Skeletal muscle cell (primary cell): ENCODE data around the gene RING1.

Experiments
- DNase-seq: peaks from one replicate; pipeline ENCODE4 v3.0.0-alpha.2; 2010; ENCODE audit warnings: low read depth
- H3K4me3 ChIP-seq: 2 replicates; pipeline ENCODE4 v1.5.1; 2011; ENCODE audit warnings: low read depth, mild to moderate bottlenecking, control low read depth, low read length, moderate library complexity

Gene RING1

DNA sequence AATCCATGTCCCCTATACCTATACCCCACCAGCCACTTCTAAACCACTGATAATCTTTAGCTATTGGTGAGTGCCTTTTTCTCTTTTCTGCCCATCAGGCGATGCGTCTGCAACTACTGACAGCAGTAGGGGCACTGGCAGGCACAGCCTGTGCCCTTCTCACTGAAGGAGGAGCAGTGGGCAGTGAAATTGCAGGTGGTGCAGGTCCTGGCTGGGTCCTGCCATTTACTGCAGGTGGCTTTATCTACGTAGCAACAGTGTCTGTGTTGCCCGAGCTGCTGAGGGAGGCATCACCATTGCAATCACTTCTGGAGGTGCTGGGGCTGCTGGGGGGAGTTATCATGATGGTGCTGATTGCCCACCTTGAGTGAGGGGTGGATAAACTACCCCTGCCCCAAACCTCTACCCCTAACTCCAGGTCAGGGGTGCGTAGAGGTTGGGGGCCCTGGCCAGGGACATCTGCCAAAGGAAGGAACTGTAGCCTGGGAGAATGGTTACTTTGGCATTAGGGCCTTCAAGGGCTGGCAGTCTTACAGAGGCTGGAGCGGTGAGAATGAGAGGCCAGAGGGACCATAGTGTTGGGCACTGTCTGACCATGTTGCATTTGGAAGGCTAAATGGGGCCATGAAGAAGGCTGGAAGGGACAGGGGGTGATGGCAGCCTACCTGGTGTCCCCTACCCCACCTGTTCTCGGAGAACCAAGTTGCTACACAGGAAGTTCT is 4.7 kb upstream of the RING1 start:
- no peak for DNase-seq
- no peak overlapping the region for H3K4me3 ChIP-seq

DNA sequence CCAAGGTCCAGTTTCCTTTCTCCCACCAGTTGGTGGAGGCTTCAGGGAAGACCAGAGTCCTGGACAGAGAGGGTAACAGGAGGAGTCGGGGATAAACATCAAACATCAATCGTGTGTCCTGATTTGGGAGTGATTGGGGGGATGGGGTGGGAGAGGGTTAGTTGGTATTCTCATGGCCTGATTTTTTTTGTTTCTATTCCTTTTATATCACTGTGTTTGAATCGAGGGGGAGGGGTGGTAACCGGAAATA is 4.2 kb upstream of the RING1 start:
- DNase-seq = no peak
- no peak overlapping the region for H3K4me3 ChIP-seq

- peak within 1 kb of the TSS; percentile 75 for H3K4me3 ChIP-seq
- peak; percentile 70 for DNase-seq
Observed at GRCh38 chr6:33204415-33205190, 3.7 kb upstream of the RING1 start, which contains the start of gene HSD17B8. TSS of gene HSD17B8 (plus strand) at chr6:33204655. CDS start at chr6:33204669, 14 bp downstream.

DNA sequence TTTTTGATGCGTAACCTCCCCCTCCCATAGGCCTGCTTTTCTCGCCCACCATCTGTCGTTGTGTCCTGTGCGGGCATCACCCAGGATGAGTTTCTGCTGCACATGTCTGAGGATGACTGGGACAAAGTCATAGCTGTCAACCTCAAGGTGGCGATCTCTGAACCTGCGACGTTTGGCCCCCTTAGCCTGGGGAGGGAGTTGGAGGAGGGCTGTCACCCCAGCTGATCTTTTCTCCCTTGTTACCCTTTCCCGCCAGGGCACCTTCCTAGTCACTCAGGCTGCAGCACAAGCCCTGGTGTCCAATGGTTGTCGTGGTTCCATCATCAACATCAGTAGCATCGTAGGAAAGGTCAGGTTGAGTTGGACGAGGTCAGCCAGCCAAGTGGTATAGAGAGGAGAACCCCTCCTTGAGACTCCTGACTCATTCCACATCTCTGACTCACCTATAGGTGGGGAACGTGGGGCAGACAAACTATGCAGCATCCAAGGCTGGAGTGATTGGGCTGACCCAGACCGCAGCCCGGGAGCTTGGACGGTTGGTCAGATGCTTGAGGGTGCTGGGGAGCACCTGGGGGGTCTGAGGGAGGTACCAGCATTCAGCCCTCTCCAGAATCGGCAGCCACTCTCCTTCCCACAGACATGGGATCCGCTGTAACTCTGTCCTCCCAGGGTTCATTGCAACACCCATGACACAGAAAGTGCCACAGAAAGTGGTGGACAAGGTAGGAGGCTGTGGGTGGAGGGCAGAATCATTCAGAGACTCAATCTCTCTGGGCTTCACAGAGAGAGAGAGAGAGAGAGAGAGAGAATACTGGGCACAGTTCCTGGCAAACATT is 2.9 kb upstream of the RING1 start:
- no peak for DNase-seq
- H3K4me3 ChIP-seq = peak overlapping the region; percentile 75

DNA sequence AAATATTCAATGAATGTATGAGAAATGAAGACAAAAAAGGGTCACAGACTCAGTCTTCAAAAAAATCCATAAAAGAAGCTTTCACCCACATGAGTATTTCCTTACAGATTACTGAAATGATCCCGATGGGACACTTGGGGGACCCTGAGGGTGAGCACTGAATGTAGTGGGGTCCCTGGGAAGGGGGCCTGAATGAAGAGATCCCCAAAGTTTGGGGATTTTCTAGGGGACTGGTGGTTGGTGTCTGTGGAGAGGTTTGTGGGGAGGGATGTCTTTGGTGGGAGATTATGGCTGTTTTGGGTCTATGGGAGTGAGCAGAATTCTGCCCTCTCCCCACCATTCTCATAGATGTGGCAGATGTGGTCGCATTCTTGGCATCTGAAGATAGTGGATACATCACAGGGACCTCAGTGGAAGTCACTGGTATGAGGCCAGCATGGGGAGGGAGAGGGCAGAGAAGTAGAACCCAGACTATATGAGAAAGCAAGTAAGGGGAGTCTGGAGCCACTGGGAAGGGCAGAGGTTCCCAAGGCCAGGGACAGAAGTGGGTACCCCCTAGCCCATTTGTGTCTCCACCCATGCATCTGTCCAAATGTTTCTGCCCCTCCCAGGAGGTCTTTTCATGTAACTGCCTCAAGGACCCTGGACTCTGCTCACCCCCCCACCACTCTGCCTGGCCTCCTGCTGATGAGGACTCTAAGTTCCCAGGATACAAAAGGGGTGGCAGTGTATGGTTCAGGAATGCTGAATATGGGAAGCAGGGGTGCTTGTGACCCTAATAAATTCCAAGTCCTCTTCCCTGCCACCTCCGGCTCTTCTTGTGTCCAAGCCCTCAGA is 2.1 kb upstream of the RING1 start:
- no peak overlapping the region for H3K4me3 ChIP-seq
- DNase-seq = no peak

DNA sequence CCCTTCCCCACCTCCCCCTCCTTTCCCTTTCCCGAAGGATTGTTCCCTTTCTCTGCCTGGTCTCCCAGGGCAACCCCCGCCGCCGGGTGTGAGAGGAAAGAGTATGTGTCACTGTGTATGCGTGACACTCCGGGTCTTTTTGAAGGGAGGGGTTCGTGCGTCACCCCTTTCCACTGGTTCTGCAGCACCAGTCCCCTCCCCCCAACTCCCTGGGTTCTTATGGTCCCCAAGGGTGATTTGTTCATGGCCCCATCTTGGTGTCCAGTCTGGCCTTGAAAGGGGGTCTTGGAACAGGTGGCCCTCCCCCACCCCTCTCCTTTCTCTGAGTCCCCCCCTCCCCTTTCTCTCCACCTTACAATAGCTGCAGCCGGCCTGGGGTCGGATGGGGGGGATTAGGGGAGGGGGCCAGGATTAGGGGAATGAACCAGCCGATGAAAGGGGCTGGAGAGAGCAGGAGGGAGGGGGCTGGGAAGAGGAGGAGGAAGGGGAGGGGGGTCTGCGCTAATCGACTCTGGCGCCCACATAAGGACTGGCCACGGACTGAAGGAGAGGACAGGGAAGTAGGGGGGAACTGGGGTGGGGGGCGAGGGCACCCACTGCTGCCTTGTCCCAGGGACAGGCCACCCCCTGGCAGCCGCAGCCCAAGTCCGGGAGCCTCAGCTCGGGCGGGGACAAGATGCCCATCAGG is 1.3 kb upstream of the RING1 start:
- no peak for DNase-seq
- H3K4me3 ChIP-seq = peak overlapping the region; percentile 95

GRCh38 chr6:33207552-33208090 is 679 bp upstream of the RING1 start:
- peak overlapping the region; percentile 95 for H3K4me3 ChIP-seq
- no peak for DNase-seq

GRCh38 chr6:33209856-33210255 is 1.6 kb downstream of the RING1 start:
- no peak overlapping the region for H3K4me3 ChIP-seq
- no peak for DNase-seq

GRCh38 chr6:33211136-33211535 is 2.8 kb downstream of the RING1 start:
- H3K4me3 ChIP-seq = no peak overlapping the region
- DNase-seq = no peak

- H3K4me3 ChIP-seq = no peak overlapping the region
- no peak for DNase-seq
Observed at GRCh38 chr6:33211666-33212422, 3.5 kb downstream of the RING1 start.

DNA sequence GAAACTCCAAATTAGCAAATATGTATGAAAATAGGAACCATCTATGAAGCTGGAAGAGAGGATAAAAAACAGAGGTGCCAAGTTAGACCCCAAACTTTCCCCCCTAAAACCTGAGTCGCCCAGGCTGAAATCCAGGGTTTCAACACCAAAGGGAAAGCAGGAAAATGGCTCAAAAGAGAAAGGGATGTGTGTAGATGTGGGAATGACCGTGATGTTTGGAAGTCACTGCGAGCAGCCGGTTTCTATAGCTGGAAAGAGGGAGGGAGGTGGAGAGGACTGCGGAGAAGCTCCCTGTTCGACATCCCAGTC is 4.5 kb downstream of the RING1 start:
- peak overlapping the region; percentile 58 for H3K4me3 ChIP-seq
- no peak for DNase-seq

DNA sequence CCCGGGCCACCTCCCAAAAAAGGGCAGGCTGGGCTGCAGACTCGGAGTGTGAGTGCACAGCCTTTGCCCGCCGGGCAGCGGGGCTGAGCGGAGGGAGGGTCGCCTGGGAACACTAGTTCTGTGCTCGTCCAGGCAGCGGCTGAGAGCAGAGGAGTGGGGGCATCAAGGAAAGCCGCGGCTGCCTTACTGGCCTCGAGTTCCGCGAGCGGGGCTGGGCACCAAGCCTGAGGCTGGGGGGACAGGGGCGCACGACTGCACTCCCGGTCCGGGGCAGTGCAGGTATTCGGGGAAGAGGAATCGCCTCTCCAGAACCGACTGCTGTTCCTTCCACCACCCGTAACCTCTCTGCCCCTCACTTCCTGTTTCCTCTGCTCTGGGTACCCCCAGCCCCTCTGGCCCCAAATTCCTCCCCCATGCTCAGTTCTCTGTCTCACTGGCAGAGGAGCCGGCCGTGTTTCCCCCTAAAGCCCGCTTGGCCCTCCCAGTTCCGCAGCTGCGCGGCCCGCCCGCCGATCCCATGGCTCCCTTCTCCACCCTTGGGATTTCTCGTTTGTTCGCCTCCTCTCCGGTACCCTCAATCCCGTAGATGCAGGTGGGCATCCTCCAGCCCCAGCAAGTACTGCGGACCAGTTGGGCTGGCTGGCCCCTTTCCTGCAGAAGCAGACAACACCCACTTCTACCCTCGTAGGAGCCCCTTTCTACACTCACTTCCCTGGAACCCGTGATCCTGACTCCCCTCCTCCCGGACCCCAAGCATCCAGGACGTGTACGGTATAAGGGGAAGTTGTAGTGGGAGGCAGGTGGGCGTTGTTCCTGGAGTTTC is 5.1 kb downstream of the RING1 start:
- no peak for DNase-seq

GRCh38 chr6:33213989-33214335 is 5.7 kb downstream of the RING1 start:
- DNase-seq = no peak

More for the DNA sequence above, 5.1 kb downstream of the RING1 start:
- H3K4me3 ChIP-seq = peak overlapping the region; percentile 58

GRCh38 chr6:33215271-33216116 is 7.2 kb downstream of the RING1 start:
- no peak overlapping the region for H3K4me3 ChIP-seq
- no peak for DNase-seq

More at GRCh38 chr6:33213989-33214335, 5.7 kb downstream of the RING1 start:
- H3K4me3 ChIP-seq = peak overlapping the region; percentile 58

DNA sequence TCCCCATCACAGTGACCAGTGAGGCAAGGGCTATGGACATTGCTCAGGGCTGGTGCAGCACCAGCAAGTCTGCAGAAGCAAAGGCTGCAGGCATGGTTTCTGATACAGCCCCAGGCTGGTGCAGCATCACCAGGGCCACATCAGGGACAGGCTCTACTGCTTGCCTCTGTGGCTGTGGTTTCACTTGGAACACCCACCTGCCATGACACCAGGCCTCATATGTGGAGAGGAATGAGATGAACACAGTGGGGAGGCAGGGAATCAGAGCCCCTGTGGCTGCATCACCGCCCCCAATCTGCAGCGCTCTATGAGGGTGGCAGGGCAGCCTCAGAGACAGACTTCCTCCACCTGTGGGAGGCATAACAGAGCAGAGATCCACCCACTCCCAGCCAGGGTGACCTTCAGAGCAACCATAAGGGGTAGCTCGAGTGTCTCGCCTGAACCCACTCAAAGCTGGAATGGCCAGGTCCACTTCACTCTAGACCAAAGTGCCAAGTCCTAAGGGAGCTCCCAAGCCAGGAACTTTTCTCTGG is 7.9 kb downstream of the RING1 start:
- DNase-seq = no peak
- H3K4me3 ChIP-seq = no peak overlapping the region

DNA sequence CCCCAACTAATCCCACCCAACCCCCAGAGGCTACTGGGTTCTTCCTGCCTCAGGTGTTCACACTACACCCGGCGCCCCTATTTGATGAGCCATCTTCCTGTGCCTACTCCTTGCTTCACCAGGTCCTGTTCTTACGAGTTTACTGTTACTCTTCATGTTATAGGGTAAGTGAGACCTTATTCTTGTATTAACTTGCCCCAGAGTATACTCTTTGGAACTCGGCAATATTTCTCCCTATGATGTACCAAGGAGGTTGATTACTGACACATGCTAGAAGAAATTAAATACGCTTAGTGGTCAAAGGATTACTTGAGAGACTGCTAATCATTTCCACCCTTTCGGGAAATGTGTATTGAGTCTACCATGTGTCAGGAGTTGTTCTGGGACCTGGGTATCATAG is 8.9 kb downstream of the RING1 start:
- no peak overlapping the region for H3K4me3 ChIP-seq
- DNase-seq = no peak
